NCI-H1048 (cell line): ENCODE measurements around the gene KCNQ5.

Source experiments
- DNase-seq: peaks from one replicate; lab custom pipeline; 2025; lab: John Stamatoyannopoulos, UW

KCNQ5 gene

DNA sequence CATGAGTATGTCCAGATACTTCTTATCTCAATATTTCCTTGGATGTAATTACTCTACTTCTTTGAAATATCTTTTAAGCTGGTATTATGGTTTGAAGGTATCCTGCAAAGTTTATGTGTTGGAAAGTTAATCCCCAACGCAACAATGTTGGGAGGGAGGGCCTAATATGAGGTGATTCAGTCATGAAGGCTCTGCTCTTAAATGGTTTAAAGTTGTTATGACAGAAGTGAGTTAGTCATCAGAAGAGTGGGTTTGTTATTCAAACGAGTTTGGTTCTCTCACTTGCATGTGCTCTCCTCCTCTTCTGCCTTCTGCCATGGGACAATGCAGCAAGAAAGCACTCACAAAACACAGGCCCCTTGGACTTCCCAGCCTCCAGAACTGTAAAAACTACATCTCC lies 176.3 kb downstream of the KCNQ5 start:
- no peak for DNase-seq

DNA sequence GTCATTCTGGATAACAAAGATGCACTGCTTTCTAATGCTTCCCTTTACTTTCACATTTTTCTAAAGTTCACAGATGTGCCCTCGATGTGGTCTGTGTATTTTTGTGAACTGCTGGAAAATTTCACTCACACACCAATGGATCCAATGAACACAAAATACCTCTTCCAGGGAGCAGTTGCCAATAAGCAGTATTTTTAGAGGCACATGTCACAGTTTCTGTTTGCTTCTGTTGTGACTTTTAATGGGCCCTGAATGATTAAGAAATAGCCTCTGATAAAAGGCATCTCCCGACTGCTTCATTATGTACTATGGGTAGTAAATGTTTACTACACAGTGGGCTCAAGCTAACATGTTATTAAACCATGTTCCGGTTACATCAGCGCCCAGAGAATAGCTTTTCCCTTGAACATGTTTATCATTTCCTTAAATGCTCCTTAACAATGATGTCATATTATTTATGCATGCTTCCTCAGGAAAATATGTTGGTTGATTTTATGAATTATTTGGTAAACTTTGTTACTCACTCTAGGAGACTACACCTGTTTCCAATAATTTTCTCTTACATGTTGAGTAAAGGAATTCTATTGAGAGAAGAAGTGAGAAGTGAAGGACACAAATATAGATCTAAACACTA lies 188.0 kb downstream of the KCNQ5 start:
- DNase-seq: no peak

DNA sequence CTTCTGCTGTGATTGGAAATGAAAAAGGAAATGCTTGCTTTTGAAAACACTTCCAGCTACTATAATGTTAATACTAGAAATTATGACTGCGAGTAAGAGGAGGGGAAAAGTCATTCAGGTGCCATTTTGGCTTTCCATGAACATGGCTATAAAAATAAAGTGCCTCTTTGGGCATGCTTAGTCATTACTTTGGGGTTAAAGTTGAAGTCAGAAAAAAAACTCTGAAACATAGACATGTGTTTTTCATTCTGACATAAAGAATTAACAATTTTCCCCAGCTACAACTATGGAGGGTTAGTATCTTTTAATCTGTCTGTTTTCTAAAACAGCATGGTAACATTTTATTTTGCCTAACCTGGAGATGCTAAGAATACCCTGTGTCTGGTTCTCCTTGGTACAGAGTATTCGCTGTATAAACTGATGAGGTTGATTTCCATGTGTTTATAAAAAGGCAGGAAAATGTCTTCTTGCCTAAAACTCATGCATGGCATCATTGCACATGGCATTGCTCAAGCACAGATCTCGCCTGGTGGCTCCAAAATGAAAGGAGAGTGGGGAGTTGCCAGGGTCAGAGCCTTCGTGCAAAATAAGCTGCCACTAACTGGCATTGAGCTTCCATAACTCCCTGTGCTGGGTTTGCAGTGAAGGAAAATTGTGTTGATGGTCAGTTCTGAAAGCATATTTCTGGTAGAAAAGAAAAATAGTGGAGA lies 188.9 kb downstream of the KCNQ5 start:
- no peak for DNase-seq

DNA sequence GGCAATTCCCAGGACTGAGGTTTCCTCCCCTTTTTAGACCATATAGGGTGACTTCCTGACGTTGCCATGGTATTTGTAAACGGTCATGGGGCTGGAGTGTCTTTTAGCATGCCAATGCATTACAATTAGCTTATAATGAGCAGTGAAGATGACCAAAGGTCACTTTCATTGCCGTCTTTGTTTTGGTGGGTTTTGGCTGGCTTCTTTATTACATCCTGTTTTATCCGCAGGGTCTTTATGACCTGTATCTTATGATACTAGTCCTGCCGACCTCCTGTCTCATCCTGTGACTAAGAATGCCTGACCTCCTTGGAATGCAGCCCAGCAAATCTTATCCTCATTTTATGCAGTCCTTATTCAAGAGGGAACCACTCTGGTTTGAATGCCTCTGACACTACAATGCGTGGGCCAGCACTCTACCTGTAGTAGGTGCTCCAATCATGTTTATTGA lies 190.1 kb downstream of the KCNQ5 start:
- no peak for DNase-seq

DNA sequence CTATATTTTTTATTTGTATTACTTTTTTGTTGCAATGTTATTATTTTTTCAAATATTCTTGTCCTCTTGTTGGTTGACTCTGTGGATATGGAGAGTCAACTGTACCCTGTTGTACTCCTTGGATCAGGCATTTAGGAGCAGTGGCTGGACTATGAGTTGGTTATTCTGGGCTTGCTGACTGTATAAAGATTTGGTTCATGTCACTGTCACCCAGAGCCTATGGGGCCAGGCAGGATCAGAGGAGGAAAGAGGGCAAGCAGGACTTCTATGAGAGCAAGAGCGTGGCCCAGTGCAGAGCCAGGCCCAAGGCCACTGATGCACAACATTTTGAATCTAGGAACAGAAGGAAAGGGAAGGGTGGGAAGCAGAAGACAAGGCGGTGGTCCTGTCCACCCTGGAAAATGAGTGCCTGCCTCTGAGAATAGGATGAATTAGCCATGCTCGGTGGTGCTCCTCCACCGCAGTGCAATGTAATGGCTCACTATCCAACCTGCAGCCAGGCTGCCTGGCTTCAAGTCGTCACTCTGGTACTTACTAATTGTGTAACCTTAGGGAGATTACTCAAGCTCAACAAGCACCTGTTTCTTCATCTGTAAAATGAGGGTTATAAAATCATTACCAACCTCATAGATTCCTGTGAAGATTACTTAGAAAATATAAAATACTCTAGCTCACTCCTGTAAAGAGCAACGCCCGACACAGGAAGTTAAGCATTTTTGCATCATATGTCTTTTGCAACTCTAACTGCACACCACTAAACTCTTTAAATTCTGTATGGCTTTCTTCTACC lies 192.1 kb downstream of the KCNQ5 start:
- no peak for DNase-seq

DNA sequence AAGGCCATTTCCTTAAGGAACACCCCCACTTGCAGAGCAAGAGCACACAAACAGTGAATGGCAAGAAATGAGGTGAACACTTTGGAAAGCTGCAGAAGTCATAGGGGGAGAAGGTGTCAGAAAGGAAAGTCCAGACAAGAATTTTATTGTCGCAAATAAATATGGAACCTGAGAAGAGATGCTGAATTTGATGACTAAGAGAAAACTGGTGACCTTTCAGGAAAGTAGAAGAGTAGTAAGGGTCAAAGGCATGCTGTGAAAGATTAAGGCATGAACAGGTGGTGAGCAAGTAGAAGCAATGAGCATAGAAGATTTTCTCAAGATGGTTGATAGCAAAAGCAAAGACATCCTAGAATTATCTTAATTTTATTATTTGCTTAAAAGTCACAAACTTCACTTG lies 194.2 kb downstream of the KCNQ5 start:
- no peak for DNase-seq

DNA sequence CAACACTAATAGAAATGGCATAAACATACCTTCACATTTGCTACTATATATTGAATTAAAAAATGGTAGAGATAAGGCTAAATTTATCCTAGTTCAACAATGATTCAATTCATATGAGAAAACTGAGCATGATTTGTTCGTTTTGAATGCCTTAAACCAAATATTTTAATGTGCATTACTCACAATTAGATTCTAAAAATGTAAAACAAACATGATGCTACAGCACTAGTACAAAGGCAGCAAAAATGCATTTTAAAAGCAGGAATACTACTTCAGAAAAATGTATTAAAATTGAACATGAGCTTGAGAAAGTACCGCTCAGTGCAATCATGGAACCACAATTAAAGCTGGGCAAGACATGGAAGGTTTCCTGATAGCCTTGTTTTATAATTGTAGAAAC lies 195.3 kb downstream of the KCNQ5 start:
- DNase-seq: no peak

DNA sequence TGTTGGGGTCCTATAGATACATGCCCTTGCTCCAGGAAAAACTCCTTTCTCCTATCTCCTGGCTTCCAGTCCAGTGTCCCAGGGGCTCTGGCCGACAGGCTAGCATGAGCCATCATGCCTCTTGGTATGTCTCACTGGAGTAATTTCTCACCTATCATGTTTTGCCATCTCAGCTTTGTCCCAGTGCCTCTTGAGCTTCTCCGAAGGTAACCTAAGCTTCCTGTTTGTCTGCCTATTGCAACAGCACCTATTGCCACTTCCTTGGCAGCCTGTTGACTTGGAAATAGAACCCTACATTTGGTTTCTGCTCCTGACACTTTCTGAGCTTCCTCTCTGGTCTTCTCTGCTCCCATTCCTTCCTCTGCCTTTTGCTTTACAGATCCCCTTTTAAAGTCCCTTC lies 197.7 kb downstream of the KCNQ5 start:
- DNase-seq: no peak

DNA sequence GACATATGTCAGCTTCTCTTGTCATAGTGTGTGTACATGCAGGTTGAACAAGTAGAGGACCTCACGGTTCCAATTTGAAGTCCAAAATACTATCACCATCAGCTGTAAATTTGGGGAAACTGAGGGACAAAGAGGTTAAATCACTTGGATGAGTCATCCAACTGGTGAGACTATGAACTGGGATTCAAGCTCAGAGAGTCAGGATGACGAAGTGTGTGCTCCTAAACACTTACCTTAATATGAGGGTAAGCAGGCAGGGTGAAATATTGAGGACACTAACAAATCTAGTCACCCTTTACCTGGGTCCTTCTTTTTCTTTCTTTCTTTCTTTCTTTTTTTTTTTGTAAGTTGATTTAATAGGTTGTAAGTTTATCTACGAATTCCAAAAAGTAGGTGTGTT lies 198.3 kb downstream of the KCNQ5 start:
- DNase-seq: no peak

DNA sequence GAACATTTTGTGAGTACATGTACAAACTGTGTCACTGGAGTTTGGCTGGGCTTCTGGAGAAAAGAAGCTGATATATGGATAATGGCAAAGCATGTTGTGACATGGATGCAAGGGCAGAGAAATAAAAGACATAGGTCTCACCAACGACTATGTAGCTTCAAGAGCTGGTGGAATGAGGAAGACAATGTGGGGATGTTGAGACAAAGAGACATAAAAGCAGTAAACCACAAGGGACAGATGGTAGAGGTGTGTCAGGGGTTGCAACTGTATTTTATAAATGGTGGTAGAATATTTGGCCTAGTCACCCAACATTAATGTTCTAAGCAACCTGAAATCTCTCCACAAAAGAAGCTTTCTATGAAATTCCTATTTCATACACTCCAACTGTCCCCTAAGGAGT lies 199.0 kb downstream of the KCNQ5 start:
- DNase-seq: no peak

DNA sequence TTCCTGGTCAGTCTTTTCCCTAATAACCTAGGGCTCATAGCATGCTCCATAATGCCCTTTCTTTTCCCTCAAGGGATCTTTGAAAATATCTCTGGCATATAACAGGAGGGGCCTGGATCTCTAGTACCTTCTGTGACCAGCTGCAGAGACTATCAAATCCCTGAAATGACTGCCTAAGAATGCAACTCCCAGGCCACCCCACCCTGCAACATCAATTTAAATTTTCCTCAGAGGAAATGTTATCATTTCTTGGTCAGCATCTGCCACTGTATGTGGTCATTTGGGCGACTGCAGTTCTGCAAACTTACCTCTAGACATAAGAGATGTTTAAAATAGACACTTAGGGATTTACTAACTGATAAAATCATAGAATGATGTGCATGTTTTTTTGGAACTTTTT lies 200.2 kb downstream of the KCNQ5 start:
- no peak for DNase-seq

DNA sequence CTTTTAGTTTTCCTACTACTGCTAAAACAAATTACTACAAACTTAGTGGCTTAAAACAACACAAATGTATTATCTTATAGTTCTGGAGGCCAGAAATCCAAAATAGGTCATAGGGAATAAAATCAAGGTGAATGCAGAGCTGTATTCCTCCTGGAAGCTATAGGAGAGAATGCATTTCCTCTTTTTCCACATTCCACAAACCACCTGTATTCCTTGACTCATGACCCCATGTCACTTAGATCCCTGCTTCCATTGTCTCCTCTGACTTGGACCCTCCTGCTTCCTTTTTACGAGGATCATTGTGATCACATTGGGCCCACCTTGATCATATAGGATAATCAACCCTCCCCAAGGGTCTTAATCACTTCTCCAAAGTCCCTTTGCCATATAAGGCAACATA lies 200.8 kb downstream of the KCNQ5 start:
- DNase-seq: no peak

DNA sequence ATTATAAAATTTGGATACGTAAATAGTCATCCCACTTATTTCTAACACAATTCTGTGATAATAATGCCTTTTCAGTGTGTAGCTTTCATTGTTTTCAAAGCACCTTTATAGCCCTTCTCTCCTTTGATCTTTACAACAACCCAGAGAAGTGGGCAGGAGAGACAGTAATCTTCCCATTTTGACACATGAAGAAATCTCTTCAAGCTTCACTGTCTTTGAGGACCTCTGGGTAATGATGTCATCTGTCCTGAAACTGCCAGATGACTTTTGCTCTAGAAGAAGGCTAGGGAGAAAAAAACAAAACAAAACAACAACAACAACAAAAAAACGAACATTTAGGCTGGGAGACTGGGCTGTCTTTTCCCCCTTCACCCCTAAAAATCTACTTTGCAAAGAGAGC lies 203.0 kb downstream of the KCNQ5 start:
- no peak for DNase-seq

DNA sequence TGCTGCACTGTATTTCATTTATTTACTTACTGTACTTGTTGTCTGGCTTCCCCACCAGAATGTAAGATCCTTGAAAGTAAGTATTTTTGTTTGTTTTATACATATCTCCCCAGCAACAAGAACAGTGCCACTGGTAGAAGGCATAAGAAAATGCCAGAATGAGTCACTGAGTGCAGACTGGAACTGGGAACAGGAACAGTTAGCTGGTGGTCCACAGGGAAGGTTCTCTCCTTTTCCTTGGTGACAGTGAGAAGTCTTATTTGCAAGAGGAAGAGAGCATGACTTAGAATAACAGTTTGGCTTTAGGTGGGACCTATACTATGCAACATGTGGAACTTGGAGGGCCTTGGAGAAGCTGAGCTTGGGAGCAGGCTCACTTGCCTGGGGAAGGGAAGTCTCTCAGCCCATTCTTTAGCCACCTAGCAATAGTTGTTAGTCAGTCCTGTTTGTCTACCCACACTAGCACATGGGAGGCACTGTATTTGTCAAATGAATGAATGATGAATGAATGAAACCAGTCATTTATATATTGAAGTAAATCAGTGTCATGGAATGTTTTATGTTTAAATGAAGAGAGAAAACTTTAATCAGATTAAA lies 203.5 kb downstream of the KCNQ5 start:
- no peak for DNase-seq

DNA sequence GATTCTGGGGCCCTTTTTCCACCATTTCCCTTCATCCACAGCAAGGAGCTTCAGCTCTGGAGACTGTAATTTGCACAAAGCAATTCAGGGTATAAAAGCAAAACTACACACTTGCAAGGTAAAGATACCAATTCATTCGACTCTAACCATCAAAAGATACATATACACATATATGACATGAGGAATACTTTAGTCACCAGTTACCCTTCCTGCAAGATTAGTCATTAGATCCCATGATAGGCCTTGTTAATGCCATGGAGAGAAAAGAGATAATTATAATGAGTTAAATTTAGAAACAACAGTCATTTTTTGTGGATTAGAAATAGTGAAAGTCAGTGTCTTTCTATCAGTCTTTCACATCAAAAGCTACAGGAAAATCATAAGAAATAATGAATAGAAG lies 204.2 kb downstream of the KCNQ5 start:
- DNase-seq: no peak

DNA sequence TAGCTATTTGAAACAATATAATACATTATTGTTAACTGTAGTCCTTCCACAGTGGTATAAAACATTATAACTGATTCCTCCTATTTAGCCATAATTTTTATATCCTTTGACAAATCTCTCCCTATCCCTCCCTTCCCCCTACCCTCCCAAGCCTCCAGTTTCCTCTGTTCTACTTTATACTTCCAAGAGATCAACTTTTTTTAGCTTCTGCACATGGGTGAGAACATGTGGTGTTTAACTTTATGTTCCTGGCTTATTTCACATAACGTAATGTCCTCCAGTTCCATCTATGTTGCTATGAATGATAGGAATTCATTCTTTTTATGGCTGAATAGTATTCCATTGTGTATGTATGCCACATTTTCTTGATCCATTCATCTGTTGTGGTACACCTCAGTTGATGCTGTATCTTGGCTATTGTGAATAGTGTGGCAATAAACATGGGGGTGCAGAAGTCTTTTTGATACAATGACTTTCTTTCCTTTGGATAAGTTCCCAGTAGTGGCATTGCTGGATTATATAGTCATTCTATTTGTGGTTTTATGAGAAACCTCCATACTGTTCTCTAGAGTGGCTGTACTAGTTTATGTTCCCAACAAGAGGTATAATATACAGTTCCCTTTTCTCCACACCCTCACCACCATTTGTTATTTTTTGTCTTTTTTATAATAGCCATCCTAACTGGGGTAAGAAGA lies 205.0 kb downstream of the KCNQ5 start:
- no peak for DNase-seq

DNA sequence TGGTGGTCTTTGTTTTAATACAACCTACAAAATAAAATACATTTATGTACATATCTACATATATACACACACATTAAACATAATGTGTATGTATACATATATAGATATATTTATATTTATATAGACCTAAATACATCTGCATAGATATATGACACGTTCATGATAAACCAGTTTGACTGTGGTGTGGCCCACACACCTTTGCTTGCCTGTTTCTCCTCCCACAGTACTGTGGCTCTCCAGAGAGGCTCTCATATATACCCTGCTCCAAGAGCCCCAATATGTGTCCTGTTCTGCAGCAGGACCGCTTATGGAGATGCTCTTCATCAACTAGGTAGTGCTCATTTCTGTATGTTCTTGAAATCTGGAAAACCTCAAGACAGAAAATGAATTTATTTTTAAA lies 207.0 kb downstream of the KCNQ5 start:
- DNase-seq: no peak

DNA sequence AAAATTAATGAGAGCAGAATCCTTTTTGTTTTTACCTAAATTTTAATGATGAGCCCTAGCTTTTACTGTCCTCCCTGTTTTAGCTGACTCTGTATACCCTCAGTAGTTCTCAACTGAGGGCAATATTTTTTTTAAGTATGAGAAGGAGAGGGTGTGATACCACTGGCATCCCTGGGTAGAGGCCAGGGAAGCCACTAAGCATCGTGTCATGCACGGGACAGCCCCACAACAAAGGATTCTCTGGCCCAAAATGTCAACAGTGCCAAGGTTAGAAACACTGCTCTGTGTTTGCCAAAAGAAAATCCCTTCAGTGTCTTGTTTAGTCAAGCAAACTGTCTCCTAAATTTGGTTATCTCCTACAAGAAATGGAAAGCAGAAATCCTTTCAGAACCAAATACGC lies 210.4 kb downstream of the KCNQ5 start:
- no peak for DNase-seq

DNA sequence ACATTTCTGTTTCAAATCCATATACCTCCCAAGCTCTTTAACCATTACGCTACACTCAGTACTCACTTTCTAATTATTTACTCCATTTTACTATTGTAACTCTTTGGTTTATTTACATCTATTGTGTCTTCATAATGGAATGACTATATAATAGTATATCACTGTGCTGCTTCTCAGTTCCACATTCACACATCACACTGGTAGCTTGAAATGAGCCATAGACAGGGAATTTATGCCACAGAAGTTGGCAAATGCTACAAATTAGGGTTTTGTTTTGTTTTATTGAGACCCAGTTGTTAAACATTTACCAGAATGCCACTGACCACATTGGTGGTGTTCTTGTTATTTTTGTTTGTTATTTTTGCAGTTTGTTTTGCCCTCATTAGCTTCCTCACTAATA lies 213.9 kb downstream of the KCNQ5 start:
- DNase-seq: no peak

DNA sequence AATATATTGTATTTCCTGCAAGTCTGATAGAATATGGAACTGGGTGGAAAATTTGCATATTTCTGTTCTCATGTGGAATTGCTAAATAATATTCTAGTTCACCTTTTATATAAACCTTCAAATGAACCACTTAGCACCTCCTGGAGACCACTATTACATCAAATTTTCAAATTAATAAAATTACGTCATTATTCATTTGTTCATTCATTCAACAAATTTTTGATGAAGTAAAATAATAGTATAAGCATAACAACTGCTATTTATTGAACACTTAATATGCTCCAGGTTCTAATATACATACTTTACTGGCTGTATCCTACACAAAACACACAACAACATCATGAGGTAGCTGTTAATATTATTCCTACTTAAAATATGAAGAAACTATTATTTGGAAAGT lies 215.1 kb downstream of the KCNQ5 start:
- no peak for DNase-seq

DNA sequence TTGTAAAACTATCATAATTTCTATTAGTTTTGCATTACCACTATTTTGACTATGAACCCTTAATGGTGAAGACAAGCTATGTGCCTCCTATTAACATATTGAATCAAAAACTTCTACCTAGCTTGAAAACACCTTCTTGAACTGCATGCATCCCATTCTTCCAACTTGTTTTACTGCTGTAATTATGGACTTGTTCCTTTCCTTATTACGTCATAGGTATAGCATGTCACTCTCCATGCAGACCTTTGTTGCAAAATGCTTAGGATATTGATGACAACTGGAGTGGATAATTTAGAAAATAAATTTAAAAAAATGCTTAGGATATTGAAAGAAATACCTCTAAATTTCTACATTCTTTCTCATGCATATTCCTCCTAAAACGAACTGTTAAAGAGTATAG lies 219.3 kb downstream of the KCNQ5 start:
- no peak for DNase-seq

DNA sequence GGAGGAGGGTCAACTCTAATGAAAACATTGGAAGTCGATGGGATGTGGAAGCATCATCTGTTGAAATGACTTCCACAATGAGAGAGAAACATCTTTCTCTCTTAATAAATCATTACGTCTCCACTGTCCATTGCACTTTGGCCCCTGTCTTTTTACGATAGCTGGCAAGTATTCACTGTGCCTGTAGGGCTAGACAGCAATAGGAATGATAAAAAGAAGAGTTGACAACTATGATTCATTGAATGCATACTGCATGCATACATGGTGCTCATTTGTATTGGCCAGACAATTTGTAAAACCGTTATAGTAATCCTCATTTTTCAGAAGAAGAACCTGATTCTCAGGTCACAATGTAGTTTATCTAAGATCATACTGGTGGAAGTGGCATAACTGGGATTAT lies 220.3 kb downstream of the KCNQ5 start:
- DNase-seq: no peak
